Ovary (tissue), 3 donors: Measurements from ENCODE around the gene HIP1.

Experiments used
- EP300 ChIP-seq: sonication (generic); formaldehyde crosslinking; IDR thresholded peaks from one replicate; pipeline ENCODE4 v1.6.1; 2017; ENCODE audit warnings: antibody characterized with exemption
- POLR2A ChIP-seq: fragments of 450-650 bp; IDR thresholded peaks from one replicate; pipeline ENCODE4 v1.6.1; 2017; ENCODE audit warnings: antibody characterized with exemption, mild to moderate bottlenecking, moderate library complexity
- TF ChIP-seq, protein P1 (sequence below), 3 donors: fragments of 450-650 bp in 2 of 3; fragments of 200-600 bp in 1 of 3; IDR thresholded peaks; one replicate each; pipeline versions ENCODE4 v1.5.1 to v1.8.0; 2016 to 2022; ENCODE audit warnings: antibody characterized with exemption in 3 of 3, mild to moderate bottlenecking in 1 of 3
- donor health status: DM: no; HTN: no; CAD: no.

DNA sequence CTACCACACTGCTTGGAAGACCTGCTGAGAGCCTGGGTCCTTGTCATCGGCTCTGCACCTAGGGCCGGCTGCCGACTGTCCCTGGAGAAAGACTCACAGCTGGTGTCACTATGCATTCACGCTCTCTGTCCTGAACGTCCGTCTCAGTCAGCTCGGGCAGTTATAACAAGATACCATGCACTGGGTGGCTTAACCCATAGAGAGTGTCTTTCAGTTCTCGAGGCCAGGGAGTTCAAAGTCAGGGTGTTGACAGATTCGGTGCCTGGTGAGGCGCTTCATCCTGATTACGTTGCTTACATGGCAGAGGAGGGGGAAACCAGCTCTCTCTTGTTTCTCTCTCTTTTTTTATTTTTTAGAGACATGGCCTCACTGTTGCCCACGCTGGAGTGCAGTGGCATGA, 155.5 kb downstream of the HIP1 start:
- TF ChIP-seq, protein P1, sequence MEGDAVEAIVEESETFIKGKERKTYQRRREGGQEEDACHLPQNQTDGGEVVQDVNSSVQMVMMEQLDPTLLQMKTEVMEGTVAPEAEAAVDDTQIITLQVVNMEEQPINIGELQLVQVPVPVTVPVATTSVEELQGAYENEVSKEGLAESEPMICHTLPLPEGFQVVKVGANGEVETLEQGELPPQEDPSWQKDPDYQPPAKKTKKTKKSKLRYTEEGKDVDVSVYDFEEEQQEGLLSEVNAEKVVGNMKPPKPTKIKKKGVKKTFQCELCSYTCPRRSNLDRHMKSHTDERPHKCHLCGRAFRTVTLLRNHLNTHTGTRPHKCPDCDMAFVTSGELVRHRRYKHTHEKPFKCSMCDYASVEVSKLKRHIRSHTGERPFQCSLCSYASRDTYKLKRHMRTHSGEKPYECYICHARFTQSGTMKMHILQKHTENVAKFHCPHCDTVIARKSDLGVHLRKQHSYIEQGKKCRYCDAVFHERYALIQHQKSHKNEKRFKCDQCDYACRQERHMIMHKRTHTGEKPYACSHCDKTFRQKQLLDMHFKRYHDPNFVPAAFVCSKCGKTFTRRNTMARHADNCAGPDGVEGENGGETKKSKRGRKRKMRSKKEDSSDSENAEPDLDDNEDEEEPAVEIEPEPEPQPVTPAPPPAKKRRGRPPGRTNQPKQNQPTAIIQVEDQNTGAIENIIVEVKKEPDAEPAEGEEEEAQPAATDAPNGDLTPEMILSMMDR (IDR thresholded peaks at IDR 0.05): no peak
- TF ChIP-seq EP300 (no peak), POLR2A (no peak)
